Neural progenitor cell (in vitro differentiated cells): ENCODE measurements around the gene SLC41A3. TPM values are rescaled to one million over a fixed set of nuclear protein-coding genes. Genes with fewer than 3 reads are reported as not detected.
A peak's percentile ranks its signal among the peaks of the same experiment; 100 is the strongest.

Experiments used
- DNase-seq: peaks from one replicate; pipeline ENCODE4 v3.0.0-alpha.2; 2016; ENCODE audit warnings: low spot score
- H2AFZ ChIP-seq: fragments of 200-600 bp; sonication (generic); replicated peaks from 2 replicates; pipeline ENCODE4 v1.6.1; 2016; ENCODE audit warnings: antibody characterized with exemption
- H3F3A ChIP-seq: fragments of 200-600 bp; sonication (generic); 2 replicates; pipeline ENCODE4 v1.6.1; 2016; ENCODE audit warnings: antibody characterized with exemption, low read depth
- H3K27ac ChIP-seq: fragments of 200-600 bp; sonication (generic); 2 replicates; pipeline ENCODE4 v1.5.1; 2016; ENCODE audit warnings: mild to moderate bottlenecking
- H3K27me3 ChIP-seq: fragments of 200-600 bp; sonication (generic); 2 replicates; pipeline ENCODE4 v1.6.1; 2016; ENCODE audit warnings: mild to moderate bottlenecking, moderate library complexity
- H3K36me3 ChIP-seq: fragments of 200-600 bp; sonication (generic); 2 replicates; pipeline ENCODE4 v1.5.1; 2016
- H3K4me1 ChIP-seq: fragments of 200-600 bp; sonication (generic); 2 replicates; pipeline ENCODE4 v1.6.1; 2016; ENCODE audit warnings: mixed run types
- H3K4me2 ChIP-seq: fragments of 200-600 bp; sonication (generic); 2 replicates; pipeline ENCODE4 v1.6.1; 2016
- H3K4me3 ChIP-seq: fragments of 200-600 bp; sonication (generic); 2 replicates; pipeline ENCODE4 v1.5.1; 2016
- H3K79me2 ChIP-seq: fragments of 200-600 bp; sonication (generic); 2 replicates; pipeline ENCODE4 v1.6.1; 2016; ENCODE audit warnings: low read depth
- H3K9ac ChIP-seq: fragments of 200-600 bp; sonication (generic); 2 replicates; pipeline ENCODE4 v1.6.1; 2016
- H3K9me3 ChIP-seq: fragments of 200-600 bp; sonication (generic); 2 replicates; pipeline ENCODE4 v1.5.1; 2016; ENCODE audit warnings: low read depth
- H4K20me1 ChIP-seq: fragments of 200-600 bp; sonication (generic); 2 replicates; pipeline ENCODE4 v1.6.1; 2016; ENCODE audit warnings: low read depth
- H3K27ac Mint-ChIP-seq: 3 replicates; pipeline ENCODE4 v1.8.0; 2021; ENCODE audit warnings: mixed read lengths
- H3K27me3 Mint-ChIP-seq: 2 replicates; pipeline ENCODE4 v1.8.0; 2022; ENCODE audit warnings: low read depth, mild to moderate bottlenecking, inconsistent platforms, moderate library complexity, mixed read lengths; ENCODE audit not compliant: insufficient read depth
- H3K36me3 Mint-ChIP-seq: 3 replicates; pipeline ENCODE4 v1.8.0; 2021; ENCODE audit warnings: mixed read lengths
- H3K4me1 Mint-ChIP-seq: 3 replicates; pipeline ENCODE4 v1.8.0; 2021; ENCODE audit warnings: mixed read lengths
- H3K4me3 Mint-ChIP-seq: 3 replicates; pipeline ENCODE4 v1.8.0; 2021; ENCODE audit warnings: mild to moderate bottlenecking, moderate library complexity, mixed read lengths
- H3K9me3 Mint-ChIP-seq: 3 replicates; pipeline ENCODE4 v1.8.0; 2020; ENCODE audit warnings: mixed read lengths
- EZH2 ChIP-seq: fragments of 200-600 bp; sonication (generic); IDR thresholded peaks from 2 replicates; pipeline ENCODE4 v1.6.1; 2017; ENCODE audit warnings: antibody characterized with exemption, mild to moderate bottlenecking, moderate library complexity
- EZH2phosphoT487 ChIP-seq: fragments of 200-600 bp; sonication (generic); IDR thresholded peaks from 2 replicates; pipeline ENCODE4 v1.6.1; 2017; ENCODE audit warnings: antibody characterized with exemption
- total RNA-seq: library from RNA; depleted of rRNA; stranded (reverse); fragments of >200 nt; gene quantifications from 2 replicates; pipeline ENCODE4 v1.2.3, GENCODE V29; 2015; ENCODE audit warnings: low replicate concordance
- TF ChIP-seq, protein P1 (sequence below): fragments of 200-600 bp; sonication (generic); IDR thresholded peaks from 2 replicates; pipeline ENCODE4 v1.5.1; 2017; ENCODE audit warnings: antibody characterized with exemption, mild to moderate bottlenecking

The SLC41A3 gene
- total RNA-seq, 1 donor from 2014 or later, result 24.9 TPM

GRCh38 chr3:126101521-126101982 is 17.6 kb upstream of the SLC41A3 start:
- Mint-ChIP-seq H3K36me3 (peaks cover 1% of the 10 kb centered on the region), H3K27me3 (peaks cover 8% of the 10 kb centered on the region), H3K27ac (no peak overlapping the region), H3K9me3 (peaks cover 5% of the 10 kb centered on the region), H3K4me3 (no peak overlapping the region), H3K4me1 (peaks cover 4% of the 10 kb centered on the region)
- Histone ChIP-seq H3K9ac (no peak overlapping the region), H3K27ac (no peak overlapping the region), H3K4me3 (no peak overlapping the region), H3K79me2 (no peaks in the 10 kb centered on the region), H3K4me2 (no peak overlapping the region), H3K4me1 (no peaks in the 10 kb centered on the region), H2AFZ (no peak overlapping the region), H3K27me3 (no peaks in the 10 kb centered on the region), H3K9me3 (no peaks in the 10 kb centered on the region), H3F3A (no peaks in the 10 kb centered on the region), H3K36me3 (no peaks in the 10 kb centered on the region), H4K20me1 (no peaks in the 10 kb centered on the region)
- TF ChIP-seq EZH2 (no peak), EZH2phosphoT487 (no peak)
- TF ChIP-seq, protein P1, sequence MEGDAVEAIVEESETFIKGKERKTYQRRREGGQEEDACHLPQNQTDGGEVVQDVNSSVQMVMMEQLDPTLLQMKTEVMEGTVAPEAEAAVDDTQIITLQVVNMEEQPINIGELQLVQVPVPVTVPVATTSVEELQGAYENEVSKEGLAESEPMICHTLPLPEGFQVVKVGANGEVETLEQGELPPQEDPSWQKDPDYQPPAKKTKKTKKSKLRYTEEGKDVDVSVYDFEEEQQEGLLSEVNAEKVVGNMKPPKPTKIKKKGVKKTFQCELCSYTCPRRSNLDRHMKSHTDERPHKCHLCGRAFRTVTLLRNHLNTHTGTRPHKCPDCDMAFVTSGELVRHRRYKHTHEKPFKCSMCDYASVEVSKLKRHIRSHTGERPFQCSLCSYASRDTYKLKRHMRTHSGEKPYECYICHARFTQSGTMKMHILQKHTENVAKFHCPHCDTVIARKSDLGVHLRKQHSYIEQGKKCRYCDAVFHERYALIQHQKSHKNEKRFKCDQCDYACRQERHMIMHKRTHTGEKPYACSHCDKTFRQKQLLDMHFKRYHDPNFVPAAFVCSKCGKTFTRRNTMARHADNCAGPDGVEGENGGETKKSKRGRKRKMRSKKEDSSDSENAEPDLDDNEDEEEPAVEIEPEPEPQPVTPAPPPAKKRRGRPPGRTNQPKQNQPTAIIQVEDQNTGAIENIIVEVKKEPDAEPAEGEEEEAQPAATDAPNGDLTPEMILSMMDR, result no peak
- no peak for DNase-seq

DNA sequence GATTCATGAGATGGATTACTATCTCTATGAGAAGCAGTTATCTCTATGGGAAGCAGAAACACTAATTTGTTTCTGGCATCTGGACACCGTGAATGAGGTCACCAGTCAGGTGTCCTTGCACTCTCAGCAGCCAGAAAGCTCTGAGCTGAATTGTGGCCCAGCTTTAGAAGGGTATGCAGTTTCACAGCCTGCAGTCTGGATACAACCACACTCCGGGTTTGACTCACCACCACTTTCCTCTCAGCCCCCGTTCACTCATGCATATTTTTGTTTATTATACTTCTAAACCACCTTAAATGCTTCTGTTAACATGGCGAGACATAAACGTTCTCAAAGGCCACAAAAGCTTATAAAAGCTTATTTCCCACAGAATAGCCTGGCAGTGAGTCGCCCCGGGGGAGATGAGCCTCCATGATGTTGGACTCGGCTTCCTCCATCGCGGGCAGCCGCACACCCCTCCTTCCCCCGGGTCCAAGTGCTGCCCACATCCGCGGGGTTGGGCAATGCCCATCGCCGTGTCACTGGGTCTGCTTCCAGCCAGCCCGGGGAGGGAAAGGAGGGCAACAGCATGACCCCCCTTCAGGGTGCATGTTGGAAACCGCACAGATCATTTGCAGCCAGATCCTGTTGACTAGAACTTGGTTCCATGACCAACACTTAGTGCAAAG is 16.8 kb upstream of the SLC41A3 start:
- H3K4me1 ChIP-seq, result no peaks in the 10 kb centered on the region
- Mint-ChIP-seq H3K27ac (peak overlapping the region; percentile 0), H3K9me3 (peaks cover 12% of the 10 kb centered on the region), H3K36me3 (no peaks in the 10 kb centered on the region), H3K4me1 (no peaks in the 10 kb centered on the region), H3K27me3 (peaks cover 7% of the 10 kb centered on the region), H3K4me3 (no peak overlapping the region)
- H3K36me3 ChIP-seq, result no peaks in the 10 kb centered on the region
- DNase-seq, result no peak
- no peaks in the 10 kb centered on the region for H3F3A ChIP-seq
- no peak overlapping the region for H2AFZ ChIP-seq
- TF ChIP-seq, protein P1, result no peak
- no peak for TF ChIP-seq EZH2
- TF ChIP-seq EZH2phosphoT487, result no peak
- no peaks in the 10 kb centered on the region for H3K27me3 ChIP-seq
- H3K27ac ChIP-seq, result no peak overlapping the region
- H3K9me3 ChIP-seq, result no peaks in the 10 kb centered on the region
- no peak overlapping the region for H3K4me2 ChIP-seq
- H3K4me3 ChIP-seq, result no peak overlapping the region
- no peak overlapping the region for H3K9ac ChIP-seq
- no peaks in the 10 kb centered on the region for H4K20me1 ChIP-seq
- H3K79me2 ChIP-seq, result no peaks in the 10 kb centered on the region

GRCh38 chr3:126100269-126100633 is 16.3 kb upstream of the SLC41A3 start:
- TF ChIP-seq EZH2 (no peak), EZH2phosphoT487 (no peak)
- TF ChIP-seq, protein P1, result no peak
- H2AFZ ChIP-seq, result no peak overlapping the region

More at GRCh38 chr3:126100269-126100633, 16.3 kb upstream of the SLC41A3 start:
- no peaks in the 10 kb centered on the region for H3K4me1 Mint-ChIP-seq
- H3K9ac ChIP-seq, result no peak overlapping the region
- no peaks in the 10 kb centered on the region for H3K79me2 ChIP-seq
- H3K4me3 Mint-ChIP-seq, result no peak overlapping the region
- H3K9me3 ChIP-seq, result no peaks in the 10 kb centered on the region
- no peaks in the 10 kb centered on the region for H3K36me3 ChIP-seq
- no peak overlapping the region for H3K27ac Mint-ChIP-seq
- H3K27me3 ChIP-seq, result no peaks in the 10 kb centered on the region
- H3K9me3 Mint-ChIP-seq, result peaks cover 17% of the 10 kb centered on the region
- H3K27me3 Mint-ChIP-seq, result peaks cover 6% of the 10 kb centered on the region
- H3F3A ChIP-seq, result no peaks in the 10 kb centered on the region
- H3K4me3 ChIP-seq, result no peak overlapping the region
- no peaks in the 10 kb centered on the region for H4K20me1 ChIP-seq
- H3K4me2 ChIP-seq, result no peak overlapping the region
- H3K4me1 ChIP-seq, result no peaks in the 10 kb centered on the region
- H3K27ac ChIP-seq, result no peak overlapping the region
- no peaks in the 10 kb centered on the region for H3K36me3 Mint-ChIP-seq
- no peak for DNase-seq
